ENCODE data around the gene RUNDC1. TPM values are rescaled to one million over a fixed set of nuclear protein-coding genes. Genes with fewer than 3 reads are reported as not detected.

The RUNDC1 gene
- total RNA-seq, 2 experiments from 2014 or later, result 16.2 to 16.8 TPM

- no peaks in the 10 kb centered on the region for H3K36me3 Mint-ChIP-seq (ENCODE audit: low read depth)
- ATAC-seq (peak; percentile 63), DNase-seq (peak; percentile 68)
- H3K9me3 Mint-ChIP-seq (ENCODE audit: insufficient read depth), result no peaks in the 10 kb centered on the region
- POLR2A ChIA-PET, result interaction anchor here (0.9 to 1.4 kb wide), 3 partner anchors 11 to 294 kb away, joined by 3 to 5 read pairs (median 3); partner anchors contain the start of gene RPL27
- peaks cover 20% of the 10 kb centered on the region for H3K27me3 Mint-ChIP-seq (ENCODE audit: low read depth)
- peak within 1 kb of the TSS; percentile 52 for H3K27ac Mint-ChIP-seq
- peaks cover 42% of the 10 kb centered on the region for H3K4me1 Mint-ChIP-seq (ENCODE audit: low read depth)
- H3K4me3 Mint-ChIP-seq, result peak within 1 kb of the TSS; percentile 84
- CTCF ChIA-PET, result no interaction called here
Measured at GRCh38 chr17:43021741-43022512, 41.6 kb downstream of the RUNDC1 start, which contains the start of gene VAT1. TSS of gene VAT1 (minus strand) at chr17:43022385. CDS start at chr17:43022322, 63 bp downstream.

GRCh38 chr17:43024407-43025289, 44.3 kb downstream of the RUNDC1 start, which contains the start of gene RND2:
TSS of gene RND2 (plus strand) at chr17:43025231. CDS start at chr17:43025348, 117 bp downstream.
- H3K36me3 Mint-ChIP-seq (ENCODE audit: low read depth), result no peaks in the 10 kb centered on the region
- peak; percentile 85 for DNase-seq
- ATAC-seq, result peak; percentile 68
- ChIA-PET CTCF (interaction anchor here (0.8 to 1.2 kb wide), 6 partner anchors 18 to 458 kb away, joined by 3 to 7 read pairs (median 3); partner anchors contain the start of genes IFI35, RPL27 and TMEM106A), POLR2A (interaction anchor here (0.5 to 1.6 kb wide), 10 partner anchors 12 to 291 kb away, joined by 3 to 16 read pairs (median 4); partner anchors contain the start of genes BRCA1, NBR1, RPL27 and TMEM106A)
- peaks cover 28% of the 10 kb centered on the region for H3K4me1 Mint-ChIP-seq (ENCODE audit: low read depth)
- peak within 1 kb of the TSS; percentile 76 for H3K4me3 Mint-ChIP-seq
- peaks cover 22% of the 10 kb centered on the region for H3K27me3 Mint-ChIP-seq (ENCODE audit: low read depth)
- no peaks in the 10 kb centered on the region for H3K9me3 Mint-ChIP-seq (ENCODE audit: insufficient read depth)
- H3K27ac Mint-ChIP-seq, result peak within 1 kb of the TSS; percentile 52

GRCh38 chr17:43025290-43025657, 44.9 kb downstream of the RUNDC1 start:
- Mint-ChIP-seq H3K4me1 (ENCODE audit: low read depth) (peaks cover 21% of the 10 kb centered on the region), H3K36me3 (ENCODE audit: low read depth) (no peaks in the 10 kb centered on the region), H3K27ac (peak overlapping the region; percentile 52), H3K4me3 (peak overlapping the region; percentile 48), H3K9me3 (ENCODE audit: insufficient read depth) (no peaks in the 10 kb centered on the region), H3K27me3 (ENCODE audit: low read depth) (peaks cover 22% of the 10 kb centered on the region)
- ChIA-PET CTCF (interaction anchor here (1.0 kb wide), 1 partner anchor 182 kb away, joined by 4 read pairs; no protein-coding TSS in a partner anchor), POLR2A (interaction anchor here (0.5 to 1.6 kb wide), 4 partner anchors 16 to 290 kb away, joined by 3 to 16 read pairs (median 9); partner anchors contain the start of genes BRCA1 and RPL27)
- ATAC-seq (no peak), DNase-seq (no peak)

- H3K36me3 Mint-ChIP-seq (ENCODE audit: low read depth), result no peaks in the 10 kb centered on the region
- H3K27me3 Mint-ChIP-seq (ENCODE audit: low read depth), result peaks cover 22% of the 10 kb centered on the region
- H3K4me1 Mint-ChIP-seq (ENCODE audit: low read depth), result peaks cover 19% of the 10 kb centered on the region
- DNase-seq (no peak), ATAC-seq (no peak)
- no peaks in the 10 kb centered on the region for H3K9me3 Mint-ChIP-seq (ENCODE audit: insufficient read depth)
- ChIA-PET POLR2A (interaction anchor here (0.5 kb wide), 1 partner anchor 17 kb away, joined by 3 read pairs; no protein-coding TSS in a partner anchor), CTCF (interaction anchor here (1.2 kb wide), 1 partner anchor 15 kb away, joined by 3 read pairs; no protein-coding TSS in a partner anchor)
- no peak overlapping the region for H3K27ac Mint-ChIP-seq
- H3K4me3 Mint-ChIP-seq, result no peak overlapping the region
Measured at GRCh38 chr17:43025766-43026537, 45.6 kb downstream of the RUNDC1 start.

- no peaks in the 10 kb centered on the region for H3K9me3 Mint-ChIP-seq (ENCODE audit: insufficient read depth)
- DNase-seq (no peak), ATAC-seq (no peak)
- ChIA-PET CTCF (interaction anchor here (0.9 to 1.2 kb wide), 2 partner anchors 16 to 289 kb away, joined by 3 to 5 read pairs; no protein-coding TSS in a partner anchor), POLR2A (interaction anchor here (0.8 kb wide), 1 partner anchor 291 kb away, joined by 3 read pairs; no protein-coding TSS in a partner anchor)
- no peaks in the 10 kb centered on the region for H3K36me3 Mint-ChIP-seq (ENCODE audit: low read depth)
- H3K4me1 Mint-ChIP-seq (ENCODE audit: low read depth), result peaks cover 14% of the 10 kb centered on the region
- H3K27me3 Mint-ChIP-seq (ENCODE audit: low read depth), result peaks cover 21% of the 10 kb centered on the region
- no peak overlapping the region for H3K27ac Mint-ChIP-seq
- no peak overlapping the region for H3K4me3 Mint-ChIP-seq
Measured at GRCh38 chr17:43026595-43026994, 46.2 kb downstream of the RUNDC1 start.

DNA sequence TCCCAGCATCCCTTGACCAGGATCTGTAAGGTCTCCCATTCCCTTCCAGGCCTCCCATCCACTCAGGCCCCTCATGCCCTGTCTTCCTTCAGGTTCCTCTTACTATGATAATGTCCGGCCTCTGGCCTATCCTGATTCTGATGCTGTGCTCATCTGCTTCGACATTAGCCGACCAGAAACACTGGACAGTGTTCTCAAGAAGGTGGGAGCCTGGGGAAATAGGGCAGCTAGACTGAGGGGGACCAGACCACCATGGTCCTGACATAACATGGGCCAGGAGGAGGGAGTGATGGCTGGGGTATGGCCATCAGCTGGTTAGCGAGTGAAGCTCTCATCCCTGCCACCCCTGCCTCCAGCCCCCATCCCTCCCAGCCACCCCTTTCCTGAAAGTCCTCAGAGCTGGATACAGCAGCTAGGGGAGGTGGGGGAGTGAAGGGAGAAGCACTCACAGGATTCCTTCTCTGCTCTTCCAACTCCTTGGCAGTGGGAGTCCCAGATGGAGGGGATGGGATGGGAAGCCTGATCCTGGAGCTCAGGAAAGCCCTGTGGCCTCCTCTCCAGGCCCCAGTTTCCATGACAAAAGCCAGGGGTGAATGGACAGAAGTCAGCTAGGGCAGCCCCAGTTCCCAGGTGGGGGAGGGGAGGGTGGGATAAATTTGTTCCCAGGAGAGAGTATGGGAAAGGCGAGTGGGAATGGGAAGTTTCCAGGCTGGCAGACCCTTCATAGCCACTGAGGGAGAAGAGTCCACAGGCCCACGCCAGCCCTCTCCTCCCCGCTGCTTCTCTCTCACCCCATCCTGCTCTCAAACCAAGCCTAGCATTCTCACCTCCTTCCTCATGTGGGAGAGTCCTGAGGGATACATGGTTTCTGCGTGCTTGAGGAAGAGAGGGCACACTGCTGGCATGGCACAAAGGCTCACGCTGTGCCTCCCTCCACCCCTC, 47.0 kb downstream of the RUNDC1 start:
- H3K27ac Mint-ChIP-seq, result no peak overlapping the region
- CTCF ChIA-PET, result interaction anchor here (0.9 kb wide), 1 partner anchor 288 kb away, joined by 5 read pairs; no protein-coding TSS in a partner anchor

GRCh38 chr17:43028221-43028861, 48.0 kb downstream of the RUNDC1 start:
- Mint-ChIP-seq H3K9me3 (ENCODE audit: insufficient read depth) (no peaks in the 10 kb centered on the region), H3K27me3 (ENCODE audit: low read depth) (peaks cover 19% of the 10 kb centered on the region), H3K36me3 (ENCODE audit: low read depth) (no peaks in the 10 kb centered on the region), H3K4me3 (no peak overlapping the region), H3K4me1 (ENCODE audit: low read depth) (peaks cover 11% of the 10 kb centered on the region), H3K27ac (no peak overlapping the region)
- ChIA-PET POLR2A (no interaction called here), CTCF (no interaction called here)
- no peak for ATAC-seq
- DNase-seq, result no peak

More for the DNA sequence above, 47.0 kb downstream of the RUNDC1 start:
- H3K36me3 Mint-ChIP-seq (ENCODE audit: low read depth), result no peaks in the 10 kb centered on the region
- no peak for ATAC-seq
- POLR2A ChIA-PET, result interaction anchor here (0.6 to 0.8 kb wide), 2 partner anchors 25 to 290 kb away, joined by 3 read pairs; no protein-coding TSS in a partner anchor
- peaks cover 11% of the 10 kb centered on the region for H3K4me1 Mint-ChIP-seq (ENCODE audit: low read depth)
- DNase-seq, result no peak
- no peak overlapping the region for H3K4me3 Mint-ChIP-seq
- no peaks in the 10 kb centered on the region for H3K9me3 Mint-ChIP-seq (ENCODE audit: insufficient read depth)
- H3K27me3 Mint-ChIP-seq (ENCODE audit: low read depth), result peaks cover 19% of the 10 kb centered on the region

DNA sequence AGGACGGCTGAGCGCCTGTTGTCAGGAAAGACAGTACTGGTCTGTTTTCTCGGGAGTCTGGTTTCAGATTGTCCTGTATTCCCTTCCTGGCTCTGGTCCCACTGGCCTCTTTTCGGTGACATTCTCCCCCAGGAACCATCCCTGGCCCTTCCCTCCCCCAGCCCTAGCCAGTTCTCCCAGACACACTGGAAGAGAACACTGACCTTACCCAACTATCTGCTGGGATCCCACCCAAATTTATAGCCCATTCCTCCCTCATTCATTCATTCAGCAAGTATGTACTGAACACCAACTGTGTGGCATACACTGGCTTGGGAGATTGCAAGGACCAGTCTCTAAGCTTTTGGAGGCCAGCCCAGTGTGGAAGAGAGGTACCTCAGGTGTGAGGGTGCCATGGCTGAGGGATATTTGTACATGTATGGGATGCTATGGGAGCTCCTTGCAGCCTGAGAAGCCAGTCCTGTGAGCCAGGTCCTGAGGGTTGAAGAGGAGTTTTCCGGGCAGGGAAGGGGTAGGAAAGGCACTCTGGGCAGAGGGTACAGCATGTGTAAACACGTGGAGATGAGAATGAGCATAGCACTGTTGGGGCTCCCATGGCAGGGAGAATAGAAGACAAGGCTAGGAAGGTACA, 49.9 kb downstream of the RUNDC1 start:
- CTCF ChIA-PET, result interaction anchor here (1.1 kb wide), 1 partner anchor 11 kb away, joined by 3 read pairs; no protein-coding TSS in a partner anchor
- no peak overlapping the region for H3K4me3 Mint-ChIP-seq
- POLR2A ChIA-PET, result no interaction called here
- no peak overlapping the region for H3K27ac Mint-ChIP-seq
- peaks cover 3% of the 10 kb centered on the region for H3K4me1 Mint-ChIP-seq (ENCODE audit: low read depth)
- no peaks in the 10 kb centered on the region for H3K9me3 Mint-ChIP-seq (ENCODE audit: insufficient read depth)
- no peaks in the 10 kb centered on the region for H3K36me3 Mint-ChIP-seq (ENCODE audit: low read depth)
- peaks cover 11% of the 10 kb centered on the region for H3K27me3 Mint-ChIP-seq (ENCODE audit: low read depth)
- DNase-seq (no peak), ATAC-seq (no peak)

GRCh38 chr17:43031666-43032065, 51.3 kb downstream of the RUNDC1 start:
- POLR2A ChIA-PET, result no interaction called here
- CTCF ChIA-PET, result interaction anchor here (1.1 kb wide), 1 partner anchor 13 kb away, joined by 3 read pairs; no protein-coding TSS in a partner anchor

More at GRCh38 chr17:43031666-43032065, 51.3 kb downstream of the RUNDC1 start:
- H3K27ac Mint-ChIP-seq, result no peak overlapping the region
- H3K9me3 Mint-ChIP-seq (ENCODE audit: insufficient read depth), result no peaks in the 10 kb centered on the region
- H3K4me1 Mint-ChIP-seq (ENCODE audit: low read depth), result no peaks in the 10 kb centered on the region
- no peaks in the 10 kb centered on the region for H3K36me3 Mint-ChIP-seq (ENCODE audit: low read depth)
- peaks cover 4% of the 10 kb centered on the region for H3K27me3 Mint-ChIP-seq (ENCODE audit: low read depth)
- DNase-seq, result no peak
- ATAC-seq, result no peak
- H3K4me3 Mint-ChIP-seq, result no peak overlapping the region
